ENCODE results near the gene FOXE1.

Gene FOXE1

GRCh38 chr9:97848480-97849237 lies 4.4 kb upstream of the FOXE1 start:
- DNase-seq = no peak

- DNase-seq = no peak
Observed at GRCh38 chr9:97849980-97850379, 3.0 kb upstream of the FOXE1 start.

GRCh38 chr9:97850746-97851445 lies 2.1 kb upstream of the FOXE1 start:
- no peak for DNase-seq

- DNase-seq = no peak
Observed at GRCh38 chr9:97851446-97851883, 1.6 kb upstream of the FOXE1 start.

GRCh38 chr9:97852001-97852398 lies 1.0 kb upstream of the FOXE1 start:
- DNase-seq = no peak

- DNase-seq = no peak
Observed at GRCh38 chr9:97852399-97853055, 499 bp upstream of the FOXE1 start.

- DNase-seq = no peak
Observed at GRCh38 chr9:97853844-97854695, 1.0 kb downstream of the FOXE1 start.

- DNase-seq = no peak
Observed at GRCh38 chr9:97854696-97855485, 1.9 kb downstream of the FOXE1 start.

- no peak for DNase-seq
Observed at GRCh38 chr9:97855486-97855875, 2.5 kb downstream of the FOXE1 start.

- no peak for DNase-seq
Observed at GRCh38 chr9:97855899-97856298, 2.9 kb downstream of the FOXE1 start.

GRCh38 chr9:97856857-97857605 lies 4.0 kb downstream of the FOXE1 start:
- no peak for DNase-seq

- DNase-seq = no peak
Observed at GRCh38 chr9:97857606-97858392, 4.8 kb downstream of the FOXE1 start.

- no peak for DNase-seq
Observed at GRCh38 chr9:97858393-97858713, 5.3 kb downstream of the FOXE1 start.

- DNase-seq = no peak
Observed at GRCh38 chr9:97858826-97859225, 5.8 kb downstream of the FOXE1 start.

GRCh38 chr9:97859346-97859745 lies 6.3 kb downstream of the FOXE1 start:
- DNase-seq = no peak

GRCh38 chr9:97860451-97861147 lies 7.6 kb downstream of the FOXE1 start:
- DNase-seq = no peak

- no peak for DNase-seq
Observed at GRCh38 chr9:97861148-97861475, 8.1 kb downstream of the FOXE1 start.

- DNase-seq = no peak
Observed at GRCh38 chr9:97863314-97863713, 10.3 kb downstream of the FOXE1 start.

- no peak for DNase-seq
Observed at GRCh38 chr9:97864396-97864795, 11.4 kb downstream of the FOXE1 start.

- DNase-seq = no peak
Observed at GRCh38 chr9:97866300-97866699, 13.3 kb downstream of the FOXE1 start.

Data from SIG-M5 (cell line).